Measurements from ENCODE around the gene FANK1.

DNA sequence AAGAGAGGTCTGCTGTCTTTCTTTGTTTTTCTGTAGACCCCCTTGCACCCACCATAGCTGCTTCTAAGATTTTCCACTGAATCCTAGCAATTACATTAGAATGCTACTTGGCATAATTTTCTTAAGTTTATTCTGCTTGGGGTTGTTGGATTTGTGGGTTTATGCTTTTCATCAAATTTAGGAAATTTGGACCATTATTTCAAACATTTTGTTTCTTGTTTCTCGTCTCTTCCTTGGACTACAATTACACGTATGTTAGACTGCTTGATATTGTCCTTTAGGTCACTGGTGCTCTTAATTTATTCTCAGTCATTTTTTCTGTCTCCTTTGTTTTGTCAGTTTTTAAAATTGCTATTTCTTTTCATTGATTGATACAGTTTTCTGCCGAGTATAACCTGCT, 65.8 kb downstream of the FANK1 start:
- TF ChIP-seq POLR2AphosphoS5 (IDR thresholded peaks at IDR 0.05; ENCODE audit: low read depth, low read length) (no peak), CHD2 (IDR thresholded peaks at IDR 0.05; ENCODE audit: low read length, partially characterized antibody) (no peak), RFX5 (IDR thresholded peaks at IDR 0.05; ENCODE audit: low read length) (no peak), CTCF (IDR thresholded peaks at IDR 0.05) (no peak), TAF1 (IDR thresholded peaks at IDR 0.05; ENCODE audit: borderline replicate concordance, low read depth, low read length) (no peak), EP300 (IDR thresholded peaks at IDR 0.05; ENCODE audit: borderline replicate concordance in 1 of 2, low read depth in 1 of 2, low read length in 1 of 2) (no peak), RAD21 (IDR thresholded peaks at IDR 0.05; ENCODE audit: low read length) (no peak)

Measured in SK-N-SH (cell line).